CD4-positive, alpha-beta T cell treated with Interleukin-4 for 1 hour (primary cell): ENCODE measurements around the gene IFT80.
A peak's percentile ranks its signal among the peaks of the same experiment; 100 is the strongest.
"Not testable (repeated sequence)": the region's sequence is repeated elsewhere in the genome, so short reads cannot be mapped to it uniquely, and the experiment has no call there.

Experiments
- DNase-seq, 2 donors: peaks; one replicate each; pipeline ENCODE4 v3.0.0-alpha.2; 2020 to 2022

The IFT80 gene

DNA sequence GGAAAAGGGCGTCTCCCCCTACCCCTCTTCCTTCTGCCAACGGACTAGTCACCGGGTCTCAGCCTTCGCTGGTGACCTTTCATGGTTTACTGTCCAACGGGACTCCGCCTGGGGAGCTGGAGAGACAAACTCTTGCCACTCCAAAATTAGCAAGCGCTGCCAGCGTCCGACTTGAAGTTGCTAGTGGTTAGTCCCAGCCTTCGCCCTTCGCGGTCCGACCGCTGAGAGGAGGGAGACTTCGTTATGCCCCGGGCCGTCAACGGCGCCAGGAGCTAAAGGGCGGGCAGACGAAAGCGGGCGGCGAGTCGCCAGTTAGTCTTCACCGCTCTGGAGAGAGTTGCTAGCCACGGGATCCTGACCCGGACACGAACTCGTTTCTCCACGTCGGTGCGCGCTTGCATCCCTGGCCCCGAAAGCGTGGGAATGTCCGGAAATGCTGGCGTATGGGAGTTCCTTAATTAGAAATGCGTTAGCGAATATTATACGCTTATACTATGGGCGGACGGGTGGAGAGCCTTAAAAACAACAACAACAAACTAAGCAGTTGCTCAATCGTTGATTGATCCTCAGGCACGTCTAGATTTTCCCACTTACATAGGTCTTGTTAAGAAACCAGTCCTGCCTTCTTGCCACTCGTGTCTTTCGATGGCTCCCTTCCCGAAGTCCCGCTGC, 1.1 kb upstream of the IFT80 start:
- DNase-seq, result peak; percentile 13 to 28

- DNase-seq, result no peak
These were observed 253 bp downstream of the IFT80 start for GRCh38 chr3:160398820-160399124.

DNA sequence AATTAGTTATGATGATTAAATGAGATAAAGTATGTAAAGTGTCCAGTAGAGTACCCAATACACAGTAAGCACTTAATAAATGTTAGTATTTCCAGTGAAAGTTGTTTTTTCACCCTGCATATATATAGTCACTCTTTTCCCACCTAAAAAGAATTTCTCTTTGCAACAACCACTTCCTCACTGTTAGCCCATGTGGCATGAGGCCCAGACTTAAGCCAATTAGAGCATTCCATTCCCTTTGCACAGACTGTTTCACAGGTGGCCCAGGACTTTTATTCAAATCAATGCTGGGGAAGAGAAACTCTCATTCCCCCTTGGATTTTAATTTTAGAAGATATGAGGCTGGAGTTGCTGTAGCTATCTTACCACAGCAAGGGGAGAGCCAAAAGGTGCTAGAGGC, 3.7 kb downstream of the IFT80 start:
- DNase-seq, result no peak

GRCh38 chr3:160394009-160394392, 5.0 kb downstream of the IFT80 start:
- no peak for DNase-seq

DNA sequence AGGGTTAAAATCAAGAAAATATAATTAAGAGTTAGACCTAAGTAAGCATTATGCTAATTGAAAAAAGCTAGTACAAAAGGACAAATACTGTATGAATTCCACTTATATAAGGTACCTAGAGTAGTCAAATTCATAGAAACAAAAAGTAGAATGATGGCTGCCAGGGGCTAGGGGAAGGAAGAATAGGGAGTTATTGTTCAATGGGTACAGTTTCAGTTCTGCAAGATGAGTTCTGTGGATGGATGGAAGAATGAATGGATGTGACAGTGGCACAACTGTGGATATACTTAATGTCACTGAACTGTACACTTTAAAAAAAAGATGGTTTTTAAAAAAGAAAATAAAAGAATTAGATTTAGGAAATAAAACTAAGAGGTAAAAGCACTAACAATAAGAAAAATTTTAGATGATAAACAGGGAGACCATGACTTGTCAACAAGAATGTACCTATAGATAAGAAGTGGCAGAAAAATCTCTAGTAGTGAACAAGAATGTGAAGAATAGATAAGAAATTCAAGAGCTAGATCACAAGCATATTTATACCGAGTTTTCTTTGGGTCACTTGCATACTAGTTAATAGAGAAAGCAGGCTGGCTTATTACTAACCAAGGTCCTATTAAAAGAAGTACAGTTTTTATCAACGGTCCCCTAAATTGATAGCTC, 5.5 kb downstream of the IFT80 start:
- no peak for DNase-seq

GRCh38 chr3:160392798-160393197, 6.2 kb downstream of the IFT80 start:
- no peak for DNase-seq

DNA sequence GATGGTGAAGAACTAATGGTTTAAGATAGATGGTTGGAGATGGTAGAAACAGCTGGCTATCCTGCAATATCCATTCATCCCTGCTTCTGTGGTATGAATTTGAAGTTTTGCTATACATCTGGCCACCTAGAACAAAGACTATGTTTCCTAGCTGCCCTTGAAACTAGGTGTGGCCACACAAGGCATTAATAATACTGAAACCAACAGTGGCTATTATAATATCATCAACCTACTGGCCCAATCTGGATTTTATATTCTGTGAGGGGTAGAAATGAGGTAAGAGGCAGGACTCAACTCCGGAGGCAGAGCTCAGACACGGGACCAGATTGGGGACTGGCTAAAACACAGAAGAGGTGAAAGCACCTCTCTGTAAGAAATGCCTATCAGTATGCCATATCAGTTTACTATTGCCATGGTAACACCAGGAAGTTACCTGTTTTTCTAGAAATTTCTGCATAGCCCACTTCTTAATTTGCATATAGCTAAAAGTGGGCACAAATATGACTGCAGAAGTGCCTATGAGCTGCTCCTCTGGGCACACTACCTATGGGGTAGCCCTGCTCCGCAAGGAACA, 8.4 kb downstream of the IFT80 start:
- no peak for DNase-seq

DNA sequence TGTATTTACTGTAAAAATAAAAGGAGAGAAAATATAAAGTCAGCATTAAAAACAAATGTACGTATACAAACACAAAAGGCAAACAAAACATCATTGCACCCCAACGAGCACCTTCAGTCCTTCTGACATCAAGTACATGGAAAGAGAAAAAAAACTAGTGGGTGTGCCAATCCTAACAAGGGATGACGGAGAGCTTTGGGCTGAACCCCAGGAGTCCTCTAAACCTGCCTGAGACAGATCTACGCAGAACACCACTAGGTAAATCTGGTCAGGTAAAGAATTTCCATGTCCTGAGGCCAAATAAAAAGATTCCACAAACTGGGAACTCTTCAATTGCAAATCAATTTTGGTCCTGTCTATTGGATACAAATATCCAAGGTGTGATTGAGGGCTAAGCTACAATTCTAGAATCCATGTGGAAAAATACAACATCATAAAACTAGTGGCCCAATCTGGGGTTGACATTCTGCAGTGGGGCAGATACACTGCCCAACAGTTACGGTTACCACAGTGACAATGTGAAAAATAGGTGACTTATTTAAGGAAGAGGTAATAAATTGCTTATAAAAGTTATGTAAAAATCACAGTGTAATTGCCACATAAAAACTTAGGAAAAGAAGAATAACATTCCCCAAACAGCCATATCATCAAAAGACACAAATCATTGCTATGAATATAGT, 14.2 kb downstream of the IFT80 start:
- DNase-seq, result no peak

DNA sequence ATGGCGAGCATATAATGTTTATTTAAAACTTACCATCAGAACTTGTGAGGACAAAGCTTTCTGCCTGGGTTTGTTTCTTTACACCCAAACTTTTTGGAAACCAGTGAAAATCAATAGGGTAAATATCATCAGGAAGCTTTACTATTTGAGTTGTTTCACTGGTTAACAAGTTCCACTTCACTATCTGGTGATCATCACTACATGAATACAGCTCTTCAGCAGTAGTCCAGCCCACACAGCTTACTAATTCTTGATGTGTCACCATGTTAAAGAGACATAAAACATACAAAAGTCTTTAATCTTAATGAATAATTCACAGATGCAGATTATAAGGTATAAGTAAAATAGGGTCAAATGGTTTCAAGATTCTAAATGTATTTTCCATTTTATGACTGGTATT, 17.6 kb downstream of the IFT80 start:
- no peak for DNase-seq

DNA sequence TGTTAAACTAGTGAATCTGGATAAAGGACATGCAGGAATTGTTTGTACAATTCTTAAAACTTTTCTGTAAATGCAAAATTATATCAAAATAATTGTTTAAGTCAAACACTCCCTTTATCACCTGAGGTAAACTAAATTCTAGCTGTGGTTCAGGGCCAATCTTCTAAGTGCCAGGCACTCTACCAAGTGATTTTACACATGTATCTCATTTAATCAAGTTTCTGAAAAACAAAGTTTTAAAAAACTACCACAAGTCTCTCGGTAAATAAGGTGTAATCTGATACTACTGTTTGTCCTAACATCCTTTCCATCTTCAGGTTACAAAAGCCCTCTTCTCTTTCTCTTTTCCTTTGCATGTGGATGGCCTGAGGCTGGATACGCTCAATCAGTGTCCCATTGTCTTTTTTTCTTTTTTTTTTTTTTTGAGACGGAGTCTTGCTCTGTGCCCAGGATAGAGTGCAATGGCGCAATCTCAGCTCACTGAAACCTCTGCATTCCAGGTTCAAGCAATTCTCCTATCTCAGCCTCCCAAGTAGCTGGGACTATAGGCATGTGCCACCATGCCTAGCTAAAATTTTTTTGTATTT, 19.3 kb downstream of the IFT80 start:
- no peak for DNase-seq

DNA sequence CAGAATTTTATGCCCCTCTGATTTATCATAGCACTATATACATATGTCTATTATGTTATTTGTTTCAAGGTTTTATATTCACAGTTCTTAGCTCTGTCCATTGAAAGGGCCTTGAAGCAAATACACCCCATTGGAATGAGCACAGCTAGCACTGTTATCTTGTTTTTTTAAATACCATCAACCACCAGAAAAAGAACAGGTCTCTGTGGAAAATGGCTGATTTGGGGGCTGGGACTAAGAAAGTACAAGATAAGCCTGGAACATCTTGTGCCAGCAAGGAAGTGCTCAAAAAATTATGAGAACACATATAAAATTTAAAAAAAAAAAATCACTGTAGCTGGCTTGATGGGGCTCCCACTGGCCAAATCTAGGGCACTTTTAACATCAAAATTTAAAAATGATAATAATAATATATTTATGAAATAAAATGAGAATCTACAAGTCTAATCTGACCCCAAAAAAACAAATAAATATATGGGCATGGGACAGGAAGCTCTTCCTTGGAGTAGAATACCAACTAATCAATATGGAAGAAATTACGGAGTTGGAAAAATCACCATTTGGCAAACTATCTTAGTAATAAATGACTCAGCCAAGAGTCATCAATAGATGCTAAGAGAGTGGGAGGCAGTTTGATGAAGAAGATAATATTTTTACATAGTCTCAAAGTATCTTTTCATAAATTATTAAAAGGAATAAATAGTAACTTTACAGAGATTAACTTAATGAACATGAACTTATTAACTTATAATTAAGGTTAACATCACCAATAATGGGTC, 20.5 kb downstream of the IFT80 start:
- DNase-seq, result no peak

DNA sequence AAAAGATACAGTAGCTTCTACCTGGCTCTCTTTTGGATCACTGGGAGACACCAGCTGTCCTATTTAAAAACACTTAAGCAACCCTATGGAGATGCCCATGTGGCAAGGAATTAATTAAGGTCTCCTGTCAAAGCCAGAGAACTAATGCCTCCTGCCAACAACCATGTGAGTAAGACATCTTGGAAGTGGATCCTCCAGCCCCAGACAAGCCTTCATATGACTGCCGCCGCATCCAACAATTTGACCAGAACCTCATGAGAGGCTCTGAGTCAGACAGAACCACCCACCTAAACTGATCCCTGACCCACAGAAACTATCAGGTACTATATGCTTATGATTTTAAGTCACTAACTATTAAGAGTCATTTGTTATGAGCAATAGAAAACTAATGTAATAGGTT, 22.3 kb downstream of the IFT80 start:
- no peak for DNase-seq

GRCh38 chr3:160374925-160375324, 24.1 kb downstream of the IFT80 start:
- no peak for DNase-seq

GRCh38 chr3:160374472-160374871, 24.6 kb downstream of the IFT80 start:
- DNase-seq, result no peak

DNA sequence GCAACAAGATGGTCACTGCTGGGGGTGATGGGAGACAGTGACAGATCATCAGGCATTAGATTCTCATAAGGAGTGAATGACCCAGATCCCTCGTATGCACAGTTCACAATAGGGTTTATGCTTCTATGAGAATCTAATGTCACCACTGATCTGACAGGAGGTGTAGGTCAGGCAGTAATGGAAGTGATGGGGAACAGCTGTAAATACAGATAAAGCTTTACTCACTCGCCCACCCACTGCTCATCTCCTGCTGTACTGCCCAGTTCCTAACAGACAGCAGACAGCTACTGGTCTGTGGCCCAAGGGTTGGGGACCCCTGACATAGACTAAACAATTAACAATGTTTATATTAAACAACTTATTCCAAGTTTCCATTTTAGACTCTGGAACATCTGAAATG, 25.4 kb downstream of the IFT80 start:
- no peak for DNase-seq

GRCh38 chr3:160372780-160373179, 26.2 kb downstream of the IFT80 start:
- DNase-seq, result no peak

- DNase-seq, result no peak
These were observed 27.8 kb downstream of the IFT80 start for GRCh38 chr3:160370987-160371857.

DNA sequence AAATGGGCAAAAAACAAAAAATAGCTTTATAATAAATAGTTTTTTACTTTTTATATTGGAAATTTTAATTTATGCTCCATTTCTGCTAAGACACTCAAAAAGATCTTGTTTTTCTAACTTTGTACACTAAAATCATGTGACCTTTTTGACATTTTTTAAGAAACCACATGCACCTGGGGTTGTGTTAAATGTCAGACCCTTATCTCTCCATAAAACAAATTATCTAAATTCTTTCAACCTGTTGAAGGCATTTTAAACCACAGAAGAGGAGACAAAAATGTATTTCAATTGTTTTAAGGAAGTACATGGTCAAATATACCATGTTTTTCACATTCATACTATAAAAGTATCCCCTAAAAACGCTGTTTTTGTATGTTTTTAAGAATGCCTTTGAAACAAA, 29.2 kb downstream of the IFT80 start:
- peak in 1 of 2 donors; percentile 18 for DNase-seq

DNA sequence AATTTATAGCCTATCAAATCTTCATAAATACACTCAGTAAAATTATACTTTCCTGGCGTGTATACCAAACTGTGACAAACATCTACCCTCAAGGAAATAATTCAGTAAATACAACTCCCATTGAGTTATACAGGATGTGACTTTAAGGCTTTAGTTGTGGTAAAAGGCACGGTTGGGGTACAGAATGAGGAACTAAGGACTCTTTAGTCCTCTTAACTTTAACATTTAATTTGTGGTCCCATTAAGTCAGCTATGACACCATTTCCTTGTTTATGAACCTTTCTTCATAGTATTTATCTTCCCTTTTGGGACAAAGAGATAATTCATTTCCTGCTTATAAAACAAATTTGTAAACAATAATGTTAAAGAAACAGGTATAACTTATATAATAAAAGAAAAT, 30.2 kb downstream of the IFT80 start:
- peak in 1 of 2 donors; percentile 22 for DNase-seq

- no peak for DNase-seq
These were observed 33.0 kb downstream of the IFT80 start for GRCh38 chr3:160365869-160366522.

GRCh38 chr3:160362896-160363295, 36.1 kb downstream of the IFT80 start:
- not testable (repeated sequence) for DNase-seq
